CD4-positive, alpha-beta T cell treated with Interleukin-15 for 4 hours (primary cell): ENCODE results near the gene HDAC7.

Experiments used
- DNase-seq: peaks from one replicate; pipeline ENCODE4 v3.0.0-alpha.2; 2020; ENCODE audit warnings: low spot score

HDAC7 gene

DNA sequence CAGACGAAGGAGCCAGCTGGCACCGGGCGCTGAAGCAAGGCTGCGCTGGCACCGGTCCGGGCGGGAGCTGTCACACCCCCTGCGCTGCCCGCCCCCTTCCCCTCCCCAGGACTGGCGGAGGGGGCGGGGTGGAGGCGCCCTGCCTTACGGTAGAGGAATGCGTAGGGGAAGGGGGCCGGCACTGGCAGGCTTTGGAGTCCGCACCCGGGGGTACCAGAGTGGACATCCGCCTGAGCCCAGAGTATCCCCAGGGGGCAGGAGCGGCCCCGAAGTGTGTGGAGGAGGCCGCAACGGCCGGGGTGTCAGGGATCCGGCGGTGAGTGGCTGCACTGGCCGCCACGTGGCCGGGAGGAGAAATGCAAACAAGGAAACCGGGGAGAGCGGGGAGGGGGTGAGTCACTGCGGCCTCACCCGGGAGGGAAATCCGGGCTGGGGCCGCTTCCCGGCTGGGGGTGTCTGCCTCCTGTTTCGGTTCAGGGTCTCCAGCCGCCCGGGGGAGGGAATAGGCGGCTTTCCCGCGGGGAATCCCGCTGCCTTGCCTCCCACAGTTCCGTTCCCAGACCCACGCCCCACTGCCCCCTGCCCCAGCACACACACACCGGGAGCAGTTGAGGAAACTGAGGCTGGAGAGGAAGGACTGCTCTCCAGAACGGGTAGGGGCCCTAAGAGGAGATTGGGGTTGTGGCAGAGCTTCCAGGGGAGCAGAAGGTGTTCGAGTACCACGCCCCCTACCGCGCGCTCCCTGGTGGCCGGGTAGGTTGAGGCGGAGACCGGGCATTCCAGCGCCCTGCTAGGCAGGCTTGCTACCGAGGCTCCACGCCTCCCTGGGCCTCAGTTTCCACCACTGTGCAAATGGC, 60.6 kb downstream of the HDAC7 start, which contains the start of gene RAPGEF3:
Gene RAPGEF3 (minus strand): TSS at position 47 of the 857 bp plus-strand sequence. CDS start 324 bp downstream, outside the sequence.
- peak; percentile 69 for DNase-seq

DNA sequence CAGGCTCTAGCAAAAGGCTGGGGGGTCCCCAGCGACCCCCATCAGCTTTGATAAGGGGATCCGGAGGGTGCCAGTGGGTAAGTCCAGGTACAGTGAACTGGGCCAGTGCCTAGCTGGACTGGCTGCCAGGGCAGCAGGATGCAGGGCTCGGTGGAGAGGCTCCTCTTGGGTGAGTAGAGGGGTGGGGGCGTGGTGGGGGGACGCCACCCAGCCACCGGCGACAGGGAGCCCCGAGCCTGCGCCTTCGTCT, 61.2 kb downstream of the HDAC7 start:
- no peak for DNase-seq

DNA sequence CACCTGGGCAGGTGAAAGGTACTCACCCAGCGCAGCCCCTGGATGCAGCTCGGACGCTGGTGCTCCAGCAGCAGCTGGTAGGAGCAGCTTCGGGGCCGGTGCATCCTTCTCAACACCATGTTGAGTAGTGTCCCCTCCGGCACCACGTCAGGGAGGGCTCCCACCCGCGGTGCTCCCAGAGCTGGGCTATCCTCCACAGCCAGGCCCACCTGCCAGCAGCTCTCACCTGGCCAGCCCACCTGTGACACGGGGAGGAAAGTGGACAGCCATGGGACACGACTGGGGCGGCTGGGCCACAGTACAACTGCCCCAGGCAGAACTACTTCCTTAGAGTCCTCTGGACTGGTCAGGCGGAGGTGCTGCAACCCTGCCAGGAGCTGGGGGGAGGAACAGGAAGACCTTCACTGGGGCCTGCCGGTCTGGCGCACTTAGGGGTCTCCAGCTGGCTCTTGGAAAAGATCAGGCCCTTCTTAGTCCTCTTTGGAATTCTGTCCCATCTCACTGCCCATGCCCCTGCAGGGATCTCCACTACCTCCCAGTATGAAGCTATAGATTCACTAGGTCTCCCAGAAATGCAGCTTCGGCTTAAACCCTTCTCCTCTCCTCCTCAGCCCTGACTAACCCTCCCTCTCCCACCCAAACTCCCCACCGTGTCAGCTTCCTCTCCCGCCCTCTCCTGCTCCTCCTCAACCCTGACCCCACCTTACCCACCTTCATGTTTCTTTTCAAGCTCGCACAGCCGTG, 61.7 kb downstream of the HDAC7 start:
- DNase-seq = no peak

DNA sequence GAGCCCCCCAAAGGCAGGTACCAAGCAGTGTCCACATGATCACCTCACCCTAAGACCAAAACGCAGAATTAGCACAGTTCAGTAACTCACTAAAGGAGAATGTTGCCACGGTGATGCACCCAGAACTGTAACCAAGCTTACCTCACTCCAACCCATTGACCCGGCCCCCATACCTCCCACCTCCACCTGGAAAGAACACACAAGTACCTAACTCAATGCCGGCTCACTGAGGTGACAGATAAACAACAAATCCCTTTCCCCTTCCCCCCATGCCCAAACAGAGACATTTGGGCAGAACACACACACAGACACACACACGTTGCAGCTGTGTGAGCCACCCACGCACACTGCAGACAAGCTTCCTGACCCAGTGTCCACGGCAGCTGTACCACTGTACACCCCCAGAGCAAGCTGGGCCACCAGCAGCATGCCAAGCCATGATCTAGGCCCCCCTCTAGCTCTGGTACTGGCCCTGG, 62.3 kb downstream of the HDAC7 start:
- DNase-seq = no peak

DNA sequence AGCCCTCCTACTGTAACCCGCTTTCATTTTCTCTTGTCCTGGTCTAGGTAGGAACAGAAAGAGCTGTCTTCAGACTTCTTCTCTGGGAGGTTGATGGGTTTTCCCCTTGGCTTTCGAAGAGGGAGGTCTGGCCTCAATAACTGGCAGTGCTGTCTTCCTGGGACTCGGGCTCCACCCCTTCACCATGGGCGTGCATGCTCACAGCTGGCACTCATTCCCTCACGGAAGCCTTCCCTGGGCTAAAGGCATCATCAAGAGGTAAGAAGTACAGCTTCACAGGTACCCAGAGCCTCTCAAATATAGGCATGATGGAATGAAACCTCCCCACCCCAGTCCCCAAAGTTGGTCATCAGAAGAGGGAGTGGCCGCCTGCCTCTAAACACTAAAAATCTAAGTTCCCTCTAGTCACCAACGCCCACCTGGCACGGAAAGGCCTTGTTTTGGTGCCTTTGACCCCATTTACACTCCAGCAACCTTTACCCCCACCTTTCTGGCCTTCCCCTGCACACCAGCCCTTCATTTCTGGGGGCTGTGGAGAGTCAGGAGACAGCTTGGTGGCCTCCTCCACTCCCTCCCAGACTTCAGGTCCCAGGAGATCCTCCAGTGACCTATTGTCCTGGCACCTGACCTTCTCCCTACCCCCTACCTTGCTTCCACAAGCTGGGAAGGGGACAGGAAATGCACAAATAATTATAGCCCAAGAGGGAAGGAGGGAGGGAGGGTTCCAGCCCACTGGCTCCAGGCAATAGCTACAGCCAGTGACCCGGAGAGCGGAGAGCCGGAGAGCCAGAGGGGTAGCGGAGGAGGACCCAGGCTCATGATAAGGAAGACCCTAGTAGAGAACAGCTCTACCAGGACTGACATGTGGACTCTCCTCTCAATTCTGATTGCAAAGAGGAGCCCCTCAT, 63.8 kb downstream of the HDAC7 start:
- DNase-seq = peak; percentile 18

DNA sequence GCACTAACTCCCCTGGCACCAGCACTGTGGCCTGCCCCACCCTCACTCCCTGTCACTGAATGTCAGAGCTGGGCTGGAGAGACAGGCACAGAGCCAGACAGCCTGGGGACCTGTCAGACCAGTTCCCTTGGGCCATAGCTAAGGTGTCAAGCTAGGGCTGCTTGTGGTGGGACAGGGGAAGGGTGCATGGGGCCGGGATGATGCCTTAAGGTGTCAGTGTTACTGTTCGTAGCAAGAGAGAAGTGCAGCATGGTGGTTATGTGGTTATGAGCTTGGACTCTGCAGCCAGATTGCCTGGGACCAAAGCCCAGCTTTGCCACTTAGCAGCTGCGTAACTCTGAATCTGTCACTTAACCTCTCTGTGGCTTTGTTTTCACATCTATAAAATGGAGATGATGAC, 64.8 kb downstream of the HDAC7 start:
- DNase-seq = no peak

DNA sequence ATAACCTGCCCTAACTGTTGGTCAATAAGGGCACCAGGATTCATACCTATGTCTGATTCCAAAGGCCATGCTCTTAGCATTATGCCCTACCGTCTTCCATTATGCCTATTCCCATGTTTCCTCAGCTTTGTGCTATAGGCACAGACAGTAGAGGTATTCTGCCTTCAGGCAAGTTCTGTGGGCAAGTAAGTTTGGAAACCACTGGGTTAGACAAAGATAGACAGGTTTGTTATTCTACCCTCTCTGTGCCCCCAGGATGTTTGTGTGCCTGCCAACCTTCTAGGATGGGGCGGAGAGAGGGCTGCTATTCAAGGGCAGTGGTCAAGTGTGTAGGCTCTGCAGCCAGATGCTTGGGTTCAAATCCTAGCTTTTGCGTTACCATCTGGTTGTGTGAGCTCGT, 65.6 kb downstream of the HDAC7 start:
- no peak for DNase-seq

DNA sequence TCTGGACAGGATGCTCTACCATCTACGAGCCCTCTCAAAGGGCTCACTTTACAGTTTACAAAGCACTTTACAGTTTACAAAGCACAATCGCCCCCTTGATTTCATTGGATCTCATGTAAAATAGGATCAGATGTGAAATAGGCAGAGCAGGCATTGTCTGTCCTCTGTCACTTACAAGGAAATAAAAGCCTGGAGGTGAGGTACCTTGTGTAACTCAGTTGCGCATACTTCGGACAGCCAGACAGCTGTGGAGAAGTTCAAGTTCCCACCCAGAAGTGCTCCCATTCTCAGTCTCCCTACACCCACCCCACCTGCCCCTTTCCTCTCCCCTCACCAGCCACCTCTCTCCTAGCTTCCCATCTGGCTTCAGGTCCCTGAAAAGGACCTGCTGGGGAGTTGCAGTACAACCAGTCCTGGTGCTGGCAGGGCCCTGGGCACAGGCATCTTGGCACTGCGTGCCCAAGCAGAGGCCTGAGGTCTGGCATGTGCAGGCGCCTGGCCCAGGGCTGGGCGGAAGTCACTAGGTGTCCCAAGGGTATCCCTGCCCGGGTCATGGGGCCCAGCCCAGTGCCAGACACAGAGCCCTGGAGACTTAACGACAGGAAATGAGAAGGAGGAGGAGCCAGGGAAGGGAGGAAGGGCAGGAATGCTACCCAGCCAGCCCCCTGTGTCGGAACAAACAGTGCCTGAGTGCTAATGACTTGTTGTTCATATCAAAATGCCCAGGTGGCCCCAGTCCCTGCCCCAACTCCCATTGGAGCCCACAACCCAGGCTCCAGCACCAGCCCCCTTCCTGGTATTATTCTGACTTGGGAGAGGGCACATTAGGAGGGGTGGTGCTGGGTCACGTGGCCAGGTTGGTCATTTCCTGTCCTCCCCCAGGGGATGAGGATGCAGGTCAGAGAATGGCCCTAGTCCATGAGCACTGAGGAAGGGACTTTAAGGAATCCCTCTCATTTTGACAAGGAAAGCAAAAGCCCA, 66.4 kb downstream of the HDAC7 start:
- no peak for DNase-seq

DNA sequence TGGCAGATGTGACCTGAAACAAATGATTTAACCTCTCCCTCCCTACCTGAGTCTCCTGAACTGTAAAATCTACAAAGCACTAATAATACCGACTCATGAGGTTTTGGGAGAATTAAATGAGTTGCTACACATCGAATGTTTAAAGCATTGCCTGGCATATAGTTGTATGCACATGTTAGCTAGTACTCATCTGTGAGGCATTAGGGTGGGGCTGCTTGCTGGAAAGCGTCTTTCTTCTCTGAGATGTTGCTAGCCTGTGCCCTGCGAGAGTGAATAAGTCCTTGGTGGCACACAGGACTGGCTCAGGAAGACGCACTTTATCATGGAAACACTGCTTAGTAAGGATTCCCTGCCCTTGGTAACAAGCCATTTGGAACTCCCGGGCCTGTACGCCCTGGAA, 67.2 kb downstream of the HDAC7 start:
- DNase-seq = no peak

DNA sequence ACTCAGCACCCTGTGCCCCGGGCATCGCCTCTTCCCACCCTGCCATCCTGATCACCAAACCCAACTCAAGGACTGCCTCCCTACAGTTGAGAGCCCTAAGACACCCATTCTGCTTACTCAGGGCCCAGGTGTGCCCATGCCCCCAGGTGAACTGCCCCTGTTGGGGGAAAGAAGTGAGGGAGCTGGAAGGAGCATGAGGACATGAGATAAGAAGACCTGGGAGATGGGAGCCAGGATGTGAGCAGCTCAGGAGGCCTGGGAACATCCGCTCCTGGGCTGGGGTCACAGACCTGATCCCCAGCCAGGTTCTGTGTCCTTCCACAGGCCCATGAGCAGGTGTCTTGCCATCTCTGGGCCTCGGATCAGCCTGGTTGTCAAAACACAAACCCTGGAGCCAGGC, 67.6 kb downstream of the HDAC7 start:
- no peak for DNase-seq

DNA sequence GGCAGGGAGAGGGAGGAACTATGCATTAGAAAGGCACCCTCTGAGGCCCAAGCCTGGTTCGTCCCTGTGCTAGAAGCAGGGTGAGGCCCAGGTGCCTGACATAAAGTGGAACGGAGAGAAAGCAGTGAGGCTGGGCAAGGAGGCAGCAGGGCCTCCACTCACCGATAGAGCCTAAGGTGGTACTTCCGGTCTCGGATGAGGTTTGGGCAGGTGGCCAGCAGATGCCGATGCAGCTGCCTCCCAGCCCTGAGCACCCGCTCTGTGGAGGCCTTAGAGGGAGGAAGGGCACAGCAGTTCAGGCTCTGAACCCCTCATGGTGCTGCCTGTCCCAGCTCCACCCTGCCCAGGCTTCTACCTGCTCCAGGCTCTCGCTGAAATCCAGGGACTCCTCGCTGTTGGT, 68.1 kb downstream of the HDAC7 start:
- DNase-seq = no peak

DNA sequence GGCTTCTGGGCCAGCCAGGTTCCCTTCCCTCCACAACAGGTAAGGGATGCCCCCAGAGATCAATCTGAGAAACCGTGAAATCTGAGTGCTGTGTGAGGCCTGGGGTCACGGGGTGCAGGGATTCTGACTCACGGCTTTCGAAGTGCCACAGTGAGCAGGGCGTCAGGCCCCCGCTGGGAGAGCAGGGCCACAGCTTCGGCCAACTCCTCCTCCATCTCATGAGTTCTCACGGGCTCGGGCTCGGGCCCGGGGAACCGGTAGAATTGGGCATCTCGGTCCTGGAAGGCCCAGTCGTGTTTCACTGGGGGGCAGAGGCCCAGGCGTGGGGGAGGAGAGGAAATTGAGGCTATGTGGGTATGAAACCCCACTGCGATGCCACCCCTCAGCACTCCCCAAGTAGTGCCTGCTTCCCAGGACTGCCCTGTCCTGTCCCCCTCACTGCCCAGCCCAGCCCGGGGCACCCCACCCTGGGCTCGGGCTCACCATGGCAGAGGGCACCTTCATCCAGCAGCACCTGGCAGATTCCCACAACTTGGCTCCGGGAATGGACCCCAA, 68.7 kb downstream of the HDAC7 start:
- DNase-seq = no peak

DNA sequence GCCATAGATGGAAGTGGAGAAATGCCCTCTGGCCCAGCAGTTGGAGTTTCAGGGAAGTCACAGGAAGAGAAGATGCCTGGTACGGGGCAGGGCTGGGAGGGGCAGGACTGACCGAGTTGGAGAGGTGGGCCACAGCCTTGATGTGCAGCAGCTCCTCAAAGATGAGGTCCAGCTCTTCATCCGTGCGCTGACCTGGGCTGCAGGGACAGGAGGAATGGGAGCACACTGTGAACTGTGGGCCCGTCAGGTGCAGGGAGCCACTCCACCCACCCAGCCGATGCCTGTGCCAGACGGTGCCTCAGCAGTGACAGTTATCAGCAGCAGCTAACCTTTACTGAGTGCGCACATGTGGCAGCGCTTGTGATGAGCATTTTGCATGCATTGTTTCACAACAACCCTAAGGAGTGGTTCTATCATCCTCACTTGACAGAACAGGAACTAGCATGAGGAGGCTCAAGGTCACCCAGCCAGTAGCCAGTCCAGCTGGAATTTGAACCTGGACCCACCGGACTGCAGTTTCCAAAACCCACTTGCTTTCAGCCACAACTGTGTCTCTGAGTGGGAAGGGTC, 69.4 kb downstream of the HDAC7 start:
- no peak for DNase-seq

DNA sequence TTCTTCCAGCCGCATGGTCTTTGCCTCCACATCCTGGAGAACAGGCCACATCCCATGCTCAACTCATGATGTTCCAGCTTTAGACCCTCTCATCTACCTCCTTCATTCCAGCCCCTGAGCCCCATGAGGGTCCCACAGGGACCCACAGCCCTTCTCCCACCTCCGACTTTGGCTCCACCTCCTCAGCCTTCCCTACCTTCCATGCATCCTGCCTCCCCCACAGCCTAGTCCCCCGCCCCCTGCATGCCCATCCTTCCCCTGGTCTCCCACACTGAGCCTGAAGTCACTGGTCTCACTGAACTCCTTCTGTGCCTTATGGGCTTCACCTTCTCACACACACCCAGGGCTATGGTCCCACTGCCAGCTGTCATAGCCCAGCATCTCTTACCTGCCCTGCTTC, 70.8 kb downstream of the HDAC7 start:
- DNase-seq = no peak

DNA sequence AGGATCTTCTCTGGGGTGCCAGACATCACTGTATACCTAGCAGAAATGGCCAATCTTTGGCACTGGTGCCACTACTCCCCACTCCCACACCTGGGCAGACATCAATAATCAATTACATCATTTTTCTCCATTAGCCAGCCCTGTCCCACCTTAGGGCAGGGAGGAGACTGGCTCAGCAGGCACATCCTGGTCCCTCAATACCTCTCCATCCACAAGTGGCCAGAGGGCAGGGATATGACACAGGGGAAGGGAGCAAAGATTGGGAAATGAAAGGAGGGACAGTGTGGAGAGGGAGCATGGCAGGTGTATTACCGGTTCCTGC, 71.2 kb downstream of the HDAC7 start:
- DNase-seq = no peak

DNA sequence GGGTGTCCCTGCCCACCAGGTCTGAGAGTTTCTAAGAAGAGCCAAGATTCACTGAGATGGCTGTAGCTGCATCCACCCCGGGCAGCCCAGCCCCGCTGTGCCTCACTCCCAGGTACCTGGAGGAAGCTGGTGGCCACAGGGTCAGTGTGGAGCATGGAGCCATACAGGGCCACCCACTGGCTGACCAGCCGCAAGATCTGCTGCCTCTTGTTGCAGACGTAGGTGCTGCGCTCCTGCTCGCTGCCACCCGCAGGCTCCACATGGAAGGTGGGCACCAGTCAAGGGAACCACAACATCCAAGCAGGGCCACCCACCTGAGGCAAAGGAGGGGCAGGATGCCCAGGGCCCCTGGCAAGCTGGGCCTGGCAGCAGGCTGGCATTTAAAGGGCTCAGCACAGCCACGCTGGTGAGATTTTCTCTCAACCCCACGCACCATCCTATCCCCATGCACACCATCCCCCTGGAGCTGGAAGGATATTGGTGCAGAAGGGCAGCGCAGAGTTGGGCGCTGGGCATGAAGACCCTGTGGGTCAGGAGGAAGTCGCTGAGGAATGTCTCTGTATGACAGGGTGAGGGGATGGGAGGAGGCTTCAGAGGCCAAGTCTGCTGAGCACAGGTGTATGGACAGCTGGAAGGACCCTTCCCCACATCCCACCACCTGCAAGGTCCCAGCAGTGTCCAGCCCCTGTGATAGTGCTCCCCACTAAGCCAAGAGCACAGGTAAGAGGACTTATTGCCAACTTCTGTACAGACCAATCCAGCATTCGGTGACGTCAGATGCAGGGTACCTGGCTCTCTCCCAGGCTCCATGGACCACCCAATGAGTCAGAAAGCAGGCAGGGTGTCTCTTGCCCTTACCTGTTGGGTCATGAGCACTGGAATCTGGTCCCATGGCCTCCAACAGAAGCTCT, 71.9 kb downstream of the HDAC7 start:
- no peak for DNase-seq

DNA sequence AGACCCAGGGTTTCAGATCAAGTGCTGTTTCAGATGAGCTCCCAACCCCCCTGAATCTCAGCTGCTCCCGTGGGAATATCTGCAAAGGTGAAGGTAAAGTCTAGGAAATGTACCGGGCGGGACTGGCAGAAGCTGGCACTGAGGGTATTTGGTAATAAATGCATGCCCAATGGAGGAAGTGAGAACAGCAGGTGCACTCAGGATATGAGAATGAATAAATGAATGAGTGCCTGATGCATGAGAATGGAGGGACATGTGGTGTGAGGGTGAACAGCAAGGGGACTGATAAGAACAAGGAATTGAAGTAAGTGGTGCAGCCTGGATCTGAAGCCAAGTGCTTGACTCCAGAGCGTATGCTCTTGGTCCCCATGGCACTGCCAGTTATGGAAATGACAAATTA, 72.6 kb downstream of the HDAC7 start:
- no peak for DNase-seq

DNA sequence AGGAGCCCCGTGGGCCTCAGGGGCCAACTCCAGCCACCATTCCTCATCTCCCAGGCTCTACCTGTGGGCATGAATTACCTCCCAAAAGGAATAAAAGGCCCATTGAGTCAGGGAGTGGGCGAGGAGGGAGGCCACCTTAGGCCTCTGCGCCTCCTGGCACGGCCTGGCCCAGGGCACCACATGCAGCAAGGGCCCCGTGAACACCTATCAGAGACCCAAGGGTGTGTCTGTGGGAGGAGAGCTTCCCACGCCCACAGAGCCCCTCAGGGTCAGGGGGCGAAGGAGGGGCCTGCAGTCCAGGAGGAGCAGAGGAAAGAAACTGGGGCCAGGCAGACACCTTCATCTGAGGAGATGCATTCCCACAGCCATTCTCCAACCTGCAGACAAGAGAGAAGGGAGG, 73.2 kb downstream of the HDAC7 start:
- DNase-seq = no peak

DNA sequence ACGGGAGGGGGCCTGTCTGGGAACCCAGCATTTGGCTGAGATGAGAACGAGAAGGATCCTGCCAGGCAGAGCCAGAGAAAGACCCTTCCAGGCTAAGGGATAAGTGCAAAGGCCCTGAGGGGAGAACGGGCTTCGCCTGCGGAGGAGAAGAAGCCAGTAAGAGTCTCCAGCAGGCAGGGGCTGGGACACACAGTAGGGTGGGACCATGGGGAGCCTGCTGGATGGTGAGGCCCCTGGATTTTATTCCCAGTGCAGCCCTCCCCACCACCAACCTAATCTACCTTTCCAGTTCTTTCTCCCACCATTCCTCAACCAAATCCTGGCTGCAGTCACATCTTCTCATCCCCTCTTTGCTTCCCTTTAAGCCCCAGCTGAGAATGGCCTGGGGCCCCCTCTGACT, 73.6 kb downstream of the HDAC7 start:
- no peak for DNase-seq
